Activated naive CD8-positive, alpha-beta T cell (primary cell): ENCODE results near the gene KLK15.
"Not testable (repeated sequence)": the region's sequence is repeated elsewhere in the genome, so short reads cannot be mapped to it uniquely, and the experiment has no call there.

Experiments
- H3K27ac Mint-ChIP-seq: one replicate; pipeline ENCODE4 v1.8.0; 2021; ENCODE audit warnings: mixed read lengths
- H3K27me3 Mint-ChIP-seq: one replicate; pipeline ENCODE4 v1.8.0; 2021; ENCODE audit warnings: mixed read lengths
- H3K36me3 Mint-ChIP-seq: one replicate; pipeline ENCODE4 v1.8.0; 2021; ENCODE audit warnings: mixed read lengths
- H3K4me1 Mint-ChIP-seq: one replicate; pipeline ENCODE4 v1.8.0; 2021; ENCODE audit warnings: low read depth, mixed read lengths
- H3K4me3 Mint-ChIP-seq: one replicate; pipeline ENCODE4 v1.8.0; 2021; ENCODE audit warnings: mild to moderate bottlenecking, mixed read lengths
- H3K9me3 Mint-ChIP-seq: one replicate; pipeline ENCODE4 v1.8.0; 2021; ENCODE audit warnings: low read depth, mixed read lengths

The KLK15 gene

DNA sequence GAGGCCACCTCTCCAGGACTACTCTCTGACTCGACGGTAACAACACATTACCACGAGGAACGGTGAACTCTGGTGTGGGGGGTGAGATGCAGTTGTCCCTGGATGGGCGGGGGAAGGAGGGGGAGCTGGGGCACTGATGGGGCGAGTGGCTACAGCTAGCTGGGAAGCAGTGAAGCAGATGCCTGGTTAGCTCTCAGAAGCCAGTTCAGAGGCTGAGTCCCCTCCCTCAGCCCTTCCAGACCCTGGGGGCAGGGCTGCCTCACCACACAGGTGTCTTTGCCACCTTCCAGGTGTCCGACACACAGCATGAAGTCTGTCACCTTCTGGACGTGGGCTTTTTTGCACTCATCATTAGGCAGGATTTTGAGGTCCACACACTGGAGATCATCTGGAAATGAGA, 13.7 kb downstream of the KLK15 start:
- H3K4me1 Mint-ChIP-seq, result peaks cover 39% of the 10 kb centered on the region
- H3K9me3 Mint-ChIP-seq, result no peaks in the 10 kb centered on the region
- peaks cover 2% of the 10 kb centered on the region for H3K36me3 Mint-ChIP-seq
- no peak overlapping the region for H3K27ac Mint-ChIP-seq
- H3K27me3 Mint-ChIP-seq, result peaks cover 46% of the 10 kb centered on the region
- H3K4me3 Mint-ChIP-seq, result no peak overlapping the region

DNA sequence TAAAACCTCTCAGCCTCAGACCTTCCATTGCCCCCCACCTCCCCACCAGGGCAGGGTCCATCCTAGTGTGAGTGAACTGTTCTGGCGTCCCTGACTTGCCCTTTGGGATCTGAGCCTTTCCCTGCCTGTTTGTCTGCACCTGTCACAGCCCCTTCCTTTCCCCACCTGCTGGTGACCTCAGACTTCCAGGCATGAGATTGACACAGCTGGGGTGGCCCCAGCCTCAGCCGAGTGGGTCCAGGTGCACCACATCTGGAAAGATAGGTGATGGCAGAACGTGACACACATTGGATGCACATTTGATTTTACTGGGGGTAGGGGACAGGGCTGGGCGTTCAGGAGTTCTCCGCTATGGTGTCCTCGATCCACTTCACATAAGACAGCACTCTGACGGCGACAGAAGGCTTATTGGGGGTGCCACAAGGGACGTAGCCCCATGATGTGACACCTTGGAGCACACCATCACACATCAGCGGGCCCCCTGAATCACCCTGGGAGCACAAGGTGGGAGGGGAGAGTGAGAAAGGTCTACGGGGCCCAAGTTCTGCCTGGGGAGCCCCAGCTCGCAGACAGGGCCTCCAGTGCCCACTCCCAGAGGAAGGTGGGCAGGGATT, 14.4 kb downstream of the KLK15 start:
- H3K4me1 Mint-ChIP-seq, result peaks cover 39% of the 10 kb centered on the region
- peaks cover 50% of the 10 kb centered on the region for H3K27me3 Mint-ChIP-seq
- peaks cover 2% of the 10 kb centered on the region for H3K36me3 Mint-ChIP-seq
- peak overlapping the region; percentile 77 for H3K4me3 Mint-ChIP-seq
- no peaks in the 10 kb centered on the region for H3K9me3 Mint-ChIP-seq
- H3K27ac Mint-ChIP-seq, result no peak overlapping the region

DNA sequence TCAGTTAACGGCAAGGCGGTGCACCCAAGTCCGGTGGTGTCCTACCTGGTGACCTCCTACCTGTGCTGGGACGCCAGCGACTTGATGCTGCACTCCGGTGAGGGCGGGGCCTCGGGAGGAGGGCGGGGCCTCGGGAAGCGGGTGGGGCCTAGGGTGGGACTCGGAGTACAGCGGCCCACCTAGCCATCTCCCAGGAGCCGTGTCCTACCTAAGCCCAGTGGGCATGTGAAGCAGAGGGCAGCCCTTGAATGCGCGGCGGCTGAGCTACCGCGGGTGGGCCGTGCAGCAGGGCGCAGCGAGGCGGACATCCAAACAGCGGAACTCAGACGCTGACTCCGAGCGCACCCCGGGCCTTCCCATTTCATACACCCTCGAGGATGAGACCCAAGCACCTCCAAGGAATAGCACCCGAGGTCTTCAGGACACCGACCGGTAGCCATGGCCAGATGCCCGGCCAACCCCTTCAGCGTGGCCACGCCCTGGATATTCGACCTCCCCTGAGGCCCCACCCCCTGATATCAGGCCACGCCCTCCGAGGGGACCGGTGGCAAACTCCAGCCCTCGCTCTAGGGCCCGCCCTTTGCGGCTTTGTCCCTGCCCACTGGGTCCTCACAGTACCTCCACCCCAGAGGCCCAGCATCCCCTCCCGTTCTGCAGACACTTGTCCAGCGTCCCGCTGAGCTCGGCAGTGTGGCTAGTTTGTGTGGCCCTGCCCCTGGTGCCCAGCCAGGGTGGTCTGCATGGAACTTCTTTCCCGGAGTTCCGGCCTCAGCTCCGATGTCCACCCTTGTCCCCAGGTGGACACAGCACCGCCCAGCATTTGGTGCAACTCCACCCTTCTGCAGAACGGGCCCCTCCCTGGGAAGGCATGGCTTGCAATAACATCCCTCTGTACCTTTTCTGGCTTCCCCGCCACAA, 15.2 kb downstream of the KLK15 start:
- H3K27ac Mint-ChIP-seq, result no peak overlapping the region
- H3K4me3 Mint-ChIP-seq, result peak overlapping the region; percentile 77
- H3K27me3 Mint-ChIP-seq, result peaks cover 50% of the 10 kb centered on the region
- H3K4me1 Mint-ChIP-seq, result peaks cover 39% of the 10 kb centered on the region
- H3K9me3 Mint-ChIP-seq, result no peaks in the 10 kb centered on the region
- peaks cover 2% of the 10 kb centered on the region for H3K36me3 Mint-ChIP-seq

DNA sequence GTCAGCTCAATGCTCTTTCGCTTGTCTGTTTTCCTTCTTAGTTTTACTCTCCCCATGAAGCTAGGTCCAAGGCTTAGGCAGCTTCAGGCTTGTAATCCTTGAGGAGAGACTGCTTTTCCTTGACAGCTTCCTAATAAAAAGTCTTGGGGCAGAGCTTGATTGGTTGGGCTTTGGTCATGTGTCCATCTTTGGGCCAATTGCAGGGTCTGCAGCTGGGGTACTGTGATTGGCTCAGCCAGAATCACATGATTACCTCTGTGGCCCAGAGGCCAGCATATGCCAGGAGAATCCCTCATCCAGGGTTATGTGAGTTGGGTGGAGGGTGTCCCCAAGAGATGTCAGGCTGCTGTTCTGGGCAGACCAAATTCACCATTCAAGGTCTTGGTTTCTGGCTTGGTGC, 17.9 kb downstream of the KLK15 start:
- H3K4me3 Mint-ChIP-seq, result no peak overlapping the region
- H3K4me1 Mint-ChIP-seq, result peaks cover 33% of the 10 kb centered on the region
- no peak overlapping the region for H3K27ac Mint-ChIP-seq
- no peaks in the 10 kb centered on the region for H3K9me3 Mint-ChIP-seq
- peaks cover 2% of the 10 kb centered on the region for H3K36me3 Mint-ChIP-seq
- H3K27me3 Mint-ChIP-seq, result peaks cover 41% of the 10 kb centered on the region

DNA sequence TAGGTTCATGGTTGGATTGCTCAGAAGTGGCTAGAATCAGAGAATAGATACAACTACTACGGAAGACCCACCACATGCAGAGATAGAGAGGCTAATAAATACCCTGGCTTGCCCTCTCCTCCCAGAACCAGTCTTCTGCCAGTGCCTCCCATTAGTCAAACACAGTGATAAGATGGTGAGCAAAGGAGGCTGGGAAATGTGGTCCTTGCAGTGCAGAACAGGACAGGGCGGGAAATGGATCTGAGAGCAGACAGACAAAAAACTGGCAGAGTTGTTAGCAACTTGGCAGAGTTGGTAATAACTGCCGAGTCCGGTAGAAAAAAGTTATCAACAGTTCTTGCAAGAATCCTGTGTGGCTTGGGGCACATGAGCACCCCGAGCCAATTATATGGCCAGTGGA, 18.5 kb downstream of the KLK15 start:
- H3K27me3 Mint-ChIP-seq, result peaks cover 35% of the 10 kb centered on the region
- H3K9me3 Mint-ChIP-seq, result no peaks in the 10 kb centered on the region
- no peak overlapping the region for H3K27ac Mint-ChIP-seq
- H3K36me3 Mint-ChIP-seq, result peaks cover 2% of the 10 kb centered on the region
- no peak overlapping the region for H3K4me3 Mint-ChIP-seq
- H3K4me1 Mint-ChIP-seq, result peaks cover 27% of the 10 kb centered on the region

DNA sequence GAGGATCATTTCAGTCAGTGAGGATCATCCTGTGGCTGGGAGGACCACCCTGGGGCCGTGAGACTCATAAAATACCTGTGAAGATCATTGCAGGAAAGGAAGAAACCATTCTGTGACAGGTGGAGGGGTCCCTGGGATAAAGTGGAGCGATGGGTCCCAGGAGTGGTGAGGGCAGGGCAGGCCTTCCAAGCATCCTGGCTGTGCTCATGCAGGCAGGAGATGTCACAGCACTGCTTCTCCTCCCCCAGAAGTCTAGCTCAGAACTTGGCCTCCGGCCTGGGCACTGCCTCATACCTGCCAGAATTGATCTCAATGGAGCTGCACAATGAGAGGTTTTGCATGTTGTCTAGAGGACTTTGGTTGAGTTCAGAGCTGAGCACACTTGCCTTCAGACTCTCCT, 20.9 kb downstream of the KLK15 start:
- Mint-ChIP-seq H3K36me3 (no peaks in the 10 kb centered on the region), H3K4me1 (peaks cover 10% of the 10 kb centered on the region), H3K4me3 (no peak overlapping the region), H3K27ac (no peak overlapping the region), H3K27me3 (peaks cover 24% of the 10 kb centered on the region), H3K9me3 (no peaks in the 10 kb centered on the region)

DNA sequence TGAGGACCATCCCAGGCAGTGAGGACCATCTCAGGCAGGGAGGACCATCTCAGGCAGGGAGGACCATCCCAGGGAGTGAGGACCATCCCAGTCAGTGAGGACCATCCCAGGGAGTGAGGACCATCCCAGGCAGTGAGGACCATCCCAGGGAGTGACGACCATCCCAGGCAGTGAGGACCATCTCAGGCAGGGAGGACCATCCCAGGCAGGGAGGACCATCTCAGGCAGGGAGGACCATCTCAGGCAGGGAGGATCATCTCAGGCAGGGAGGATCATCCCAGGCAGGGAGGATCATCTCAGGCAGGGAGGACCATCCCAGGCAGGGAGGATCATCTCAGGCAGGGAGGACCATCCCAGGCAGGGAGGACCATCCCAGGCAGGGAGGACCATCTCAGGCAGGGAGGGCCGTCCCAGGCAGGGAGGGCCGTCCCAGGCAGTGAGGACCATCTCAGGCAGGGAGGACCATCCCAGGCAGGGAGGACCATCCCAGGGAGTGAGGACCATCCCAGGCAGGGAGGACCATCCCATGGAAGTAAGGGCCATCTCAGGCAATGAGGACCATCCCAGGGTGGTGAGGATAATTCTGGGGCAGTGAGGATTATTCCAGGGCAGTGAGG, 21.6 kb downstream of the KLK15 start:
- H3K4me1 Mint-ChIP-seq, H3K27ac Mint-ChIP-seq, H3K9me3 Mint-ChIP-seq: not testable (repeated sequence)

DNA sequence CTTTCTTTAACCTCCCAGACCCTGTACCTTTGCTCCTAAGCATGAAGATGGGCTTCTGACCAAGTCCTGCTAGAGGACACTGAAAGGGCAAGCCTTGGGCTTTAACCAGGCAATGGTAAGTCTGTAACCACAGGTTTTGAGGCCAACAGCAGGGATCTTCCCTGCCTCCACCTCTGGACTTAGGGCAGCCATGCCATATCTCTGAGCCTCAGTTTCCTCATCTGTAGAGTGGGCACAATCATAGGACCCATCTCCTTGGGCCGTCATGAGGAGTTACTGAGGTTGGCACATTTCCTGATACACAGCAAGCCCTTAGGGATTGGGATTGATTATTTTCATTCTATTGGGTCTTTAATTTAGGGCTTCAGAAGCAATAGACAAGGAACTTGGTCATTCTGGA, 24.5 kb downstream of the KLK15 start:
- Mint-ChIP-seq H3K27me3 (peaks cover 4% of the 10 kb centered on the region), H3K4me3 (no peak overlapping the region), H3K27ac (no peak overlapping the region), H3K9me3 (no peaks in the 10 kb centered on the region), H3K4me1 (peaks cover 13% of the 10 kb centered on the region), H3K36me3 (no peaks in the 10 kb centered on the region)

More for the DNA sequence above, 21.6 kb downstream of the KLK15 start:
- peaks cover 21% of the 10 kb centered on the region for H3K27me3 Mint-ChIP-seq
- H3K4me3 Mint-ChIP-seq, H3K36me3 Mint-ChIP-seq: not testable (repeated sequence)

DNA sequence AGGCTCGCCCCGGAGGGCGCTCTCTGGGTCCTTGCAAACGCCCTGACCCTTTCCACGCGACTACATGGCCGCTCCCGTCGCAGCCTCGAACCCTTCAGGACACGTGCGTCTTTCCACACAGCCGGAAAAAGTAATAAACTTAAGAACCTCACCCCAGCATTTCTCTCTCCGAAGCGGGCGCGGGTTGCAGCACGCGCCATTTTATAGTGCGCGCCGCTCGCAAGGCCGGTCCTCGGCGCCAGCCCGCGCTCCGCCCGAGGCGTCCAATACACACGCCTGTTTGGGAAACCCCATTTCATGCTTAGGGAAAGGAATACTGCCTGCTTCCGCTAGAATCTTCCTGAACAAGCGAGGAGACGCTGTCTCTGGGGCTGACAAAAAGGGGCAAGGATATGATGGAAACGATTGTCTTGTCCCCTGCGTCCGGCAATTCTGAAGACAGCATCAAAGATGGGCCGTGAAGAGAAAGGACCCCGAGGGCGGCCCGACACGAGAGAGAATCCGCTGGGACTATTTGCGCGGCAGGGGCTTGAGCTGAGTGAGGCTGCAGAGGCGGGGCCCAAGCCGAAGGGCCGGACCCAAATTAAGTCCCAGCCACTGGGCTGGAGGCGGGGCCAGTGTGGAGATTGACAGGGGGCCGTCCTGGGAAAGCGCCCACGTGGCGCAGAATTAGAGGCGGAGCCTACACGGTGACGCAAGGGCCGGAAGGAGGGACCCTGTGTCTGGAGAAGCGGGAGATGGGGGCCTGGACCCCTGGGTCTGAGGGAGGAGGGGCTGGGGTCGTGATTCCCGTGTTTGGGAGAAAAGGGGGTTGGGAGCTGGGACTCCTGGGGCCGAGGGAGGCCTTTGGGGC, 28.7 kb downstream of the KLK15 start:
- H3K9me3 Mint-ChIP-seq, result no peaks in the 10 kb centered on the region
- peaks cover 39% of the 10 kb centered on the region for H3K4me1 Mint-ChIP-seq
- no peaks in the 10 kb centered on the region for H3K27me3 Mint-ChIP-seq
- peaks cover 16% of the 10 kb centered on the region for H3K36me3 Mint-ChIP-seq
- peak overlapping the region; percentile 96 for H3K4me3 Mint-ChIP-seq
- H3K27ac Mint-ChIP-seq, result peak overlapping the region; percentile 100

DNA sequence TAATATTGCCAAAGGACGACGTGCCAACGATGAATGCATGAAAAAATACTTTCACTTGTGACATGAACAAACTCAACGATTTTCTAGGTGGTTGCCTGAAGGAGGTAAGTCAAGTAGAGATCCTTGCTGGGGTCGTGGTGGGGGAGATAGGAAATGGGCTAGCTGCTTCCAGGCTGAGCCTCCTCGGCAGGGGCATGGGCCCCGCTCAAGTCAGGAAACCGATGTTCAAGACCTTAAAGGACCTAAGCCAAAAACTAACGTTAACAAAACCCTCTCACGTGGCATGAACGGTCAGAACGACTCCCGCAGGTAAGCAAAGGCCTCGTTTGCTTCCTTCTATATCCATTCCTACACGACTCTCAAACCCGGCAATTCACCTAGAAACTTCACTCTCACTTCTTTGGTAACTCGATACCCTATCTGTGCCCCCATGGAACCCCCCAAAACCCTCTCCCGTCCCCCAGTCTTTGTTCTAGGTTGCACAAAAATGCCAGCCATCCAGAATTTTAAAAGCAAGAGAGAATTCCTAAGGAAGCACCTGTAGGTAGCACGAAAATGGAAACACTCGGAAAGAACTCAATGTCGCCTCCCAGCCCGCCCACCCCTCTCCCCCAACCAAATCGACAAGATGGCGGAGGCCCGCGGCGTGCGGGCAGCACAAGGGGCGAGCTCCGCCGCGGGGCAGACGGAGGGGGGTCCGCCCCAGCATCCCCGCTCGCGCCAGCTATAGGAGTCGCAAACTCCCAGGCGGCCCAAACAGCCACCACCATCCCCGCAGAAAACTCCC, 29.5 kb downstream of the KLK15 start:
- Mint-ChIP-seq H3K4me1 (peaks cover 39% of the 10 kb centered on the region), H3K27me3 (no peaks in the 10 kb centered on the region), H3K9me3 (no peaks in the 10 kb centered on the region), H3K4me3 (peak overlapping the region; percentile 96), H3K36me3 (peaks cover 16% of the 10 kb centered on the region), H3K27ac (peak overlapping the region; percentile 100)

DNA sequence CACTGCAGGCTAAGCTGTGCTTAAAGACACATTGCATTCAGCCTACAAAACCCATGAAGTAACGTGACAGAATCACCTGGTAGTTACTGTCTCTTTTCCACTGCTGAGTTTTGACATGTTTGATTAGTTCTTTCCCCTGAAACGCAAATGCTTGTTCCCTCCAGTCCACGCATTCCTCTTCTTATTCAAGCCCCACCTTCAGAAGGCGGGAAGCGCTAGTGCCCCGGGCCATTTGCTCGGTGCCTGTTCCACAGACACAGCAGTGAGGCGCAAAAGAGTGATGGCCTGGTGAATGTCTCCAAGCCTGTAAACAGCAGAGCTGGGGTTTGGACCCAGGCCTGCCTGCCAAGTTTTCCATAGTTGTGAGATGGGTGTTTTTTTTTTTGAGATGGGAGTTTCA, 32.3 kb downstream of the KLK15 start:
- H3K27ac Mint-ChIP-seq, result peak overlapping the region; percentile 81
- H3K36me3 Mint-ChIP-seq, result peaks cover 16% of the 10 kb centered on the region
- H3K4me3 Mint-ChIP-seq, result peak overlapping the region; percentile 72
- no peaks in the 10 kb centered on the region for H3K9me3 Mint-ChIP-seq
- peaks cover 39% of the 10 kb centered on the region for H3K4me1 Mint-ChIP-seq
- H3K27me3 Mint-ChIP-seq, result no peaks in the 10 kb centered on the region

DNA sequence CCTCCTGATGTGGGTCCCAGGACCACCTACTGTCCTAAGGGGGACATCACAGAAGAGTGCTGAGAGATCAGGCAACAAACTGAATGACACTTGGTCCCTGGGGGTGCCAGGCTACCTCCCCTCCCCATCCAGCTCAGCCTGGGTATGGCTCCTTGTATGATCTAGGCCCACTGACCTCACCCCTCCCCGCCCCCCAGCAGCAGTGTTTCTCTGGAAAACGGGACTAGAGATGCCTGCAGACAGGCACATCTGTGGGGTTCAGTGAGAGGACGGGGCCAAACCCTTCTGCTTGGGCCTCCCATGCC, 33.9 kb downstream of the KLK15 start:
- peaks cover 16% of the 10 kb centered on the region for H3K36me3 Mint-ChIP-seq
- H3K27ac Mint-ChIP-seq, result no peak overlapping the region
- no peak overlapping the region for H3K4me3 Mint-ChIP-seq
- H3K4me1 Mint-ChIP-seq, result peaks cover 28% of the 10 kb centered on the region
- H3K9me3 Mint-ChIP-seq, result no peaks in the 10 kb centered on the region
- H3K27me3 Mint-ChIP-seq, result no peaks in the 10 kb centered on the region

DNA sequence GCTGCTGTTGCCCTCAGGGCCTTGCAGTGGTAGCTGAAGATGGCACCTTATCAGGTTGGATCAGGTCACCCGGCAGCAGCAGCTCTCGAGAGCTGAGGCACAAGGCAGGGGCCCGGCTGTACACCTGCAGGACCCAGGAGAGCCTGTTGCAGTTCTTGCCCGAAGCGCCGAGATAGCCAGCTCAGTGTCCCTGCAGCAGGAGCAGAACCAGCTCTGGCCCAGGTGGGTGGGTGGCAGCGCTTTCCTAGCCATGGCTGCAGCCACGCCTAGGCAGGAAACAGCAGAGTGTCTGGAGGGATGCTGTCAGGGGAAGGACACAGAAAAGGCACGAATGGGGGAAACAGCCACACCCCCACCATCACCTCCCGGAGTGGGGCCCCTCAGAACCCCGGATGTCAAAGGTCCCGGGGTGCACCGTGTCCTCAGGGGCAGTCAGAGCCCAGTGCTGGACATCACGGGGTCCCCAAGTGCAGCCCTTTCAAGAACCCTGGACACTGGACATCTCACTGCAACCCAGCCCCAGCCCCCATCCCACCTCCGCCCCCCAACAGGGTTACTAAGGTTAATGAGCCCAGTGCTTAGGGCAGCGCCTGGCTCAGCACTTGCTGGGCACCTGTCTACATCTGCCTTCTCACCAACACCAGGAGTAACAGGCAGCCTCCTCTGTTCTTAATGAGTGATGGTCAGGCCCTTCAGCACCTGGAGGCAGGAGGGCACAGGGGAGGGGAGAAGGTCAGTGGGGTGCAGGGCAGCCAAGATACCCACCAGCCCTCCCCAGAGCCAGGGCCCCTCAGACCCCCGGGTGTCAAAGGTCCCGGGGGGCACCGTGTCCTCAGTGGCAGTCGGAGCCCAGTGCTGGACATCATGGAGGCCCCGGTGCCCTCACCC, 34.5 kb downstream of the KLK15 start:
- Mint-ChIP-seq H3K27ac (no peak overlapping the region), H3K4me1 (peaks cover 32% of the 10 kb centered on the region), H3K9me3 (no peaks in the 10 kb centered on the region), H3K36me3 (peaks cover 16% of the 10 kb centered on the region), H3K27me3 (no peaks in the 10 kb centered on the region), H3K4me3 (no peak overlapping the region)
